Measurements from ENCODE around the gene HSFX1.
"Not testable (repeated sequence)": the region's sequence is repeated elsewhere in the genome, so short reads cannot be mapped to it uniquely, and the experiment has no call there.

Gene HSFX1

DNA sequence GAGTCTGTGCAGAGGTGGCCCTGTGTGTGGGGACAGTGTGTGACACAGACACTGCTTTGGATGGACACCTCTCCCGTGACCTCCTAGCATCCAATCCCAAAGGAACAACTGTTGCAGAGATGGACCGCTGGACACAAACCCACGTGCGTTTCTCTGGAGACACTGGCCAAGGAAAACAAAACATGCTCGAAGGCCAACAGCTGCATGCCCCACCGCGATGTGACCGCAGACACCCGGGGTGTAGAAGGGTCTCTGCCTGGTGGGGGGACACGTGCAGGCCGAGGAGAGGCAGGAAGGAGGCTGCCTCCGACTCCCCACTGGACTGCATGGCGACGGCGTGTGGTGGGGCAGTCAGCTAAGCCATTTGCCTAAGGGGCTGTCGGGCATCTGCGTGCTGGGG is at the start of gene HSFX1:
HSFX1 (plus strand) TSS at position 301 of the 400 bp plus-strand sequence. CDS start 614 bp downstream, outside the sequence.
- DNase-seq (ENCODE audit: low read depth in 1 of 2, low spot score in 1 of 2): not testable (repeated sequence)

- DNase-seq (ENCODE audit: low read depth in 1 of 2, low spot score in 1 of 2): not testable (repeated sequence)
Observed at GRCh38 chrX:149727308-149727707, 46.6 kb upstream of the HSFX1 start.

- not testable (repeated sequence) for DNase-seq (ENCODE audit: low read depth in 1 of 2, low spot score in 1 of 2)
Observed at GRCh38 chrX:149742269-149742668, 31.6 kb upstream of the HSFX1 start.

GRCh38 chrX:149746390-149747007 is 27.4 kb upstream of the HSFX1 start:
- DNase-seq (ENCODE audit: low read depth in 1 of 2, low spot score in 1 of 2): not testable (repeated sequence)

GRCh38 chrX:149757206-149758067 is 16.4 kb upstream of the HSFX1 start:
- no peak for DNase-seq (ENCODE audit: low read depth in 1 of 2, low spot score in 1 of 2)

DNA sequence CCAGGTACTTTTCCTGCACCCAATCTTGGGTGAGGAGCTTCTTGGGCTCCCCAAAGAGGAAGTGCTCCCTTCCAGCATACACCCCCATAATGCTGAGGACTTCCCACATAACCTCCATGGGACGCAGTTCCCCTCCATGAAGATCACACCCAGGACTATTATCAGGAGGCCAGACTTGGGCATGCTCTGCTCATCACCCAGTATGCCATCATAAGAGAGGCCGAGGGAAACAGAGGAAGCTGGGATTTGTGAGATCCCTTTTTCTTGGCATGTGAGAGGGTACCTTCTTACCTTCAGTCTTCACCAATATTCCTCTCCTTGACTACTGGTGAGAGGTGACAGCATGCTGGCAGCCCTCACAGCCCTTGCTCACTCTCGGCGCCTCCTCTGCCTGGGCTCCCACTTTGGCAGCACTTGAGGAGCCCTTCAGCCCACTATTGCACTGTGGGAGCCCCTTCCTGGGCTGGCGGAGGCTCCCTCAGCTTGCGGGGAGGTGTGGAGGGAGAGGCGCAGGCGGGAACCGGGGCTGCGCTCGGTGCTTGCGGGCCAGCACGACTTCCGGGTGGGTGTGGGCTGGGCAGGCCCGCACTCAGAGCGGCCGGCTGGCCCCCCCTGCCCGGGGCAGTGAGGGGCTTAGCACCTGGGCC is 15.7 kb upstream of the HSFX1 start:
- DNase-seq (ENCODE audit: low read depth in 1 of 2, low spot score in 1 of 2): no peak

DNA sequence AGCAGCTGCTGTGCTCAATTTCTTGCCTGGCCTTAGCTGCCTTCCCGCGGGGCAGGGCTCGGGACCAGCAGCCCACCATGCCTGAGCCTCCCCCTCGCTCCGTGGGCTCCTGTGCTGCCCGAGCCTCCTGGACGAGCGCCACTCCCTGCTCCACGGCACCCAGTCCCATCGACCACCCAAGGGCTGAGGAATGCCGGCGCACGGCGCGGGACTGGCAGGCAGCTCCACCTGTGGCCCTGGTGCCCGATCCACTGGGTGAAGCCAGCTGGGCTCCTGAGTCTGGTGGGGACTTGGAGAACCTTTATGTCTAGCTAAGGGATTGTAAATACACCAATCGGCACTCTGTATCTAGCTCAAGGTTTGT is 15.2 kb upstream of the HSFX1 start:
- DNase-seq (ENCODE audit: low read depth in 1 of 2, low spot score in 1 of 2): not testable (repeated sequence)

DNA sequence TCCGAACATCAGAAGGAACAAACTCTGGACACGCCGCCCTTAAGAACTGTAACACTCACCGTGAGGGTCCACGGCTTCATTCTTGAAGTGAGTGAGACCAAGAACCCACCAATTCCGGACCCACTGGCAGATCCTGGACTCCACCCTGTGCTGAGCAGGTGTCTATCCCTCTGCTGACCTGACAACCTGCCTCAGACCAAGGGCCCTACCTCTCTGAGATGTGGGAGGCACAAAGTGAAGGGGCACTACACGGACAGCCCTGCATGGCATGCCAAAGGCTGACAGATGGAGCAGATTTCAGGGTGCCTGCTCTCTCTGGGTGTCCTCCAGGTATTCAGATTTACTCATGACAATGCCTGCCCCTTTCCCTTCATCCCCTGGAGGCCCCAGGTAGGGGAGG is 14.0 kb upstream of the HSFX1 start:
- DNase-seq (ENCODE audit: low read depth in 1 of 2, low spot score in 1 of 2): no peak

- DNase-seq (ENCODE audit: low read depth in 1 of 2, low spot score in 1 of 2): no peak
Observed at GRCh38 chrX:149760965-149761364, 12.9 kb upstream of the HSFX1 start.

- not testable (repeated sequence) for DNase-seq (ENCODE audit: low read depth in 1 of 2, low spot score in 1 of 2)
Observed at GRCh38 chrX:149761858-149762674, 11.8 kb upstream of the HSFX1 start.

DNA sequence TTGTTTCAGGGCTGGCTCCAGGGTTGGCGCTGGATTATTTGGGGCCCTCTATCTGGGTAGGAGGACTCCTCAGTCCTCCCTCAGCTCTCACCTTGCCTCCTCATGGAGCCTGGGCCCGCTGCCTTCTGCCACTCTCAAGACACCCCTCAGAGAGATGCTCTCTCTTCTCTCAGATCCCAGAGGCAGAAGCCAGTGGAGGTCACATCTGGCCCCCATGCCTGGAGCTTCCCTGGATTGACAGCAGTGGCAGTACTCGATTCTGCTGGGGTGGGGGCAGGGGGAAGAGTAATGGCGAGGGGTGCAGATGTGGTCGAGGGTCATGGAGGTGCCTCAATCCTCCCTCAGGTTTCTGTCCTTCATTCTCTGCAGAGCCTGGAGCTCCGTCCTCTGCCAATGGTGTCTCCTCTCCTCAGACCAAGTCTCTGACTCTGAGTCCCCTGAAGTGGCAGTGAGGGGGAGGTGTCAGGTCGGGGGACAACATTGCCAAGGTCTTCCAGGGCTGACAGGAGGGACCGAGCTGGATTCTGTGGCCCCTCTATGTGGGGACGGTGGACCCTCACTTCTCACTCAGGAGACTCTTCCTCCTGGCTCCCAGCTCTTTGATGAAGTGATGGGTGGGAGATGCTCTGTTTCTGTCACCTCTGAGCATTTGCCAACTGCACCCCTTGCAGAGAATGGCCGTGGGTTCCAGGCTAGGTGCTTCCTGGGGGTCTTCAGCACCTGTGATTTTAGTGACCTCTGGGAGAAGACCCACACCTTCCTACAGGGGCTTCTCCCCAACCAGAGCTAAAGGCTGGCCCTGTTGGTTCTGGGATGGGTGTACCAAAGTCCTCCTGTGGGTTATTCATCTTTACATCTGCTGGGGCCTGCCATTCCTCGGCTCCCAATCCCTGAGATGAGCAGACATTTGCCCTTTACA is 10.9 kb upstream of the HSFX1 start:
- DNase-seq (ENCODE audit: low read depth in 1 of 2, low spot score in 1 of 2): no peak

DNA sequence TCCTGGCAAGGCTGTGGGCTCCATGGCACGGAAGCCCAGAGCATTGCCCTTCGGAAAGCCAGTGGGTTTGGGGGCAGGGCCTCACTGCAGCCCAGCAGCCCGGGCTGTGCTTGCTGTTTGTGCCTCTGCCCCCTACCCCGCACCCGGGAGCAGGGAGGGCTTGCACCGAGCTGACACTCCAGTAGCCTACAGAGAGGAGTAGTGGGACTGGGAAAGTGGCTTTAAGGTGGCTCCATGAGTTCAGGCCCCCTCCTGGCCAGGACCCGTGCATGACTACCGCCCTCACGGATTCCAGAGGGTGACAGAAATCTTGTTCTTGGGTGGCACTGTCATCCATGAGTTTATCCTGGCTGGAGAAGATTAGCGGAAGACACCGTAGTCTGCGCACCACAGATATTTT is 3.5 kb upstream of the HSFX1 start:
- DNase-seq (ENCODE audit: low read depth in 1 of 2, low spot score in 1 of 2): not testable (repeated sequence)

DNA sequence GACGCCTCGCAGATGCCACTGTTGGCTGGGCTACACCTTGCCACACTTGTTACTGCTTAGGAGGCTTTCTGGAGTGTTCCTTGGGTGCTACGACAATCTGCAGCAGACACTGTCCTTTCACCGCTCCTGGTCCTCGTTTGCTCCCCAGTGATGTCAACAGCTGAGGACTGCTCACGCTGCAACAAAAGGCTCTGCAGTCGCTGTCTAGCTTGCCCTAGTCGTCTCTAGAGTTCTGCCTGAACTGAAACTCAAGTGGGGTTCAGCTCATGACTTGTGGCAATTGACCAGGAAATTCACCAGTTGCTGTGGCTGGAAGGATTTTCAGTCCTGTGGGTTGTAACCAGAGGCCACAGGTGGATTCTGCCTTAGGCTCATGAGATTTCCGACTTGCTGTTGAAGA is 842 bp upstream of the HSFX1 start:
- DNase-seq (ENCODE audit: low read depth in 1 of 2, low spot score in 1 of 2): not testable (repeated sequence)

- not testable (repeated sequence) for DNase-seq (ENCODE audit: low read depth in 1 of 2, low spot score in 1 of 2)
Observed at GRCh38 chrX:149777999-149778398, 4.1 kb downstream of the HSFX1 start.

- DNase-seq (ENCODE audit: low read depth in 1 of 2, low spot score in 1 of 2): not testable (repeated sequence)
Observed at GRCh38 chrX:149781727-149782126, 7.9 kb downstream of the HSFX1 start, which contains the start of gene MAGEA9. TSS of gene MAGEA9 (plus strand) at chrX:149781930. CDS start at chrX:149786211, 4,281 bp downstream.

- not testable (repeated sequence) for DNase-seq (ENCODE audit: low read depth in 1 of 2, low spot score in 1 of 2)
Observed at GRCh38 chrX:149795531-149795930, 21.7 kb downstream of the HSFX1 start.

DNA sequence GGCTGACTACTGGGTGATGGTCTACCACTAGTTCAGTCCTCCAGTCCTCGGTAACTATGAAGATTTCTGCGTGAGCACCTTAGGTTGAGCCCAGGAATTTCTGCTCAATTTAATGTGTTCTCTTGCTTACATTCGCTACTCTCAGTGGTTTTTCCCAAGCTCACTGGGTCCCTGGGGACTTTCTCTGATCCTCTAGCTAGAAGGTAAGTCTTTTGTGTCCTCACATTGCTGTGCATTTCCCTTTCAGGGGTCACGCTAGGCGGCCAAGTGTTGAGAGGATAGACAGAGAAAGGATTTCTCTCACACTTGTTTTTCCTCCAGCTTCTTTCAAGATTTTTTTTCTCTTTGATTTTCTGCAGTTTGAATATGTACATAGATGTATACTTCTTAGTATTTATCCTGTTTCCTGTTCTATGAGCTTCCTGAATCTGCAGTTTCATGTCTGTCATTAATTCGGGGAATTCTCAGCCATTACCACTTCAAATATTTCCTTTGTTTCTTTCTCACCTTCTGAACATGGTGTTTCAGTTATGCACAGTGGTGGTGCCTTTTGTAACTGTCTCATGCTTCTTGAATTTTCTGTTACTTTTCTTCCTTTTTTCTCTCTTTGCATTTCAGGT is 25.3 kb downstream of the HSFX1 start:
- DNase-seq (ENCODE audit: low read depth in 1 of 2, low spot score in 1 of 2): no peak

- DNase-seq (ENCODE audit: low read depth in 1 of 2, low spot score in 1 of 2): no peak
Observed at GRCh38 chrX:149799938-149800337, 26.1 kb downstream of the HSFX1 start.

- DNase-seq (ENCODE audit: low read depth in 1 of 2, low spot score in 1 of 2): no peak
Observed at GRCh38 chrX:149803458-149804062, 29.7 kb downstream of the HSFX1 start.

All from activated CD4-positive, alpha-beta T cell treated with anti-CD3 and anti-CD28 coated beads, Interleukin-2, amount 50 U/mL, for 24 hours (primary cell).